Measurements from ENCODE around the gene CDCA7L. TPM values are rescaled to one million over a fixed set of nuclear protein-coding genes. Genes with fewer than 3 reads are reported as not detected.

The CDCA7L gene
- total RNA-seq, 4 donors from 2014 or later = 12.6 to 61.7 (median 18.5) TPM

DNA sequence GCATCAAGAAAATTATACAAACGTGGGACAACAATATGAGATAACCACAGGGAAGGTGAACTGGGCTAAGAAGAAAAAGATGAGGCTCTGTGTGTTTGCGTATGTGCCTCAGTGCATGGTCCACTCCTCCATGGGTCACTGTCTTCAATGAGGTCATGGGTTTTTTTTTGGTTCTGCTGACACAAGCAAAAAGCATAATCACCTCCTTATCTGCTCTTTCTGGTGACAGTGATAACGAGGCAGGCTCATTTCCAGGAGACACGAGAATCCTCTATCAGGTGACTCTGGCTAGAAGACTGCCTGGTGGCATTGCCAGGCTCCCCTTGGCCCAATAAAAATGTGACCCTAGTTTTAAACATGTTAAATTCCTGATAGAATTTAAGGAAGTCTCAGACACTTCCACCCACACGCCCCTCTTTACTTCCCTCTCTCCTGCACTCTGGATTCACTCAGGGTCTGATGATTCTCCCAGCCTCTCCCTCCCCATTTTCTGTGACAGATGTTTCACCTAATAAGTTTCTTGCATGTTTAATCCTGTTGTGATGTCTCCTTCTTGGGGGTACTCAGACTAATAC, 35.3 kb upstream of the CDCA7L start:
- intact Hi-C loops (cut with DNase I; ENCODE audit: low total_unique reads) = no loop called here

DNA sequence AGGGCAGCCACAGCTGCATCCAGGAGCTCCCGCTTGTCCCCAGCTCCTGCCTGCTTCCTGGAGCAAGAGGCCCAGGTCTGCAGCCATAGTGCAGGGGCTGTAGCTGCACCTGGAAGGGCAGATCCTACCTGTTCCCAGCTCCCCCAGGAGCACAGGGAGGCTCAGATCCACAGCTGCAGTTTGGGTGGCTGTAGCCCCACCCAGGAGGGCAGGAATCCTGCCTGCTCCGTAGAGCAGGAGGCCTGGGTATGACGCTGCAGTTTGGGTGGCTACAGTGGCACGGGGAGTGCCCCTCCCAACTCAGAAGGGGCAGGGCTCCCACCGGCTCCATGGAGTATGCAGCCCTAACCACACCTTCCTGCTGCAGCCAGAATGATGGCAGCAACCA, 26.7 kb upstream of the CDCA7L start:
- no peak overlapping the region for H3K27ac ChIP-seq
- intact Hi-C loops (cut with DNase I; ENCODE audit: low total_unique reads) = no loop called here
- no peak overlapping the region for H3K4me3 ChIP-seq
- H3K36me3 ChIP-seq = no peaks in the 10 kb centered on the region
- no peaks in the 10 kb centered on the region for H3K4me1 ChIP-seq
- H3K27me3 ChIP-seq = no peaks in the 10 kb centered on the region
- DNase-seq = no peak
- TF ChIP-seq, protein P1, sequence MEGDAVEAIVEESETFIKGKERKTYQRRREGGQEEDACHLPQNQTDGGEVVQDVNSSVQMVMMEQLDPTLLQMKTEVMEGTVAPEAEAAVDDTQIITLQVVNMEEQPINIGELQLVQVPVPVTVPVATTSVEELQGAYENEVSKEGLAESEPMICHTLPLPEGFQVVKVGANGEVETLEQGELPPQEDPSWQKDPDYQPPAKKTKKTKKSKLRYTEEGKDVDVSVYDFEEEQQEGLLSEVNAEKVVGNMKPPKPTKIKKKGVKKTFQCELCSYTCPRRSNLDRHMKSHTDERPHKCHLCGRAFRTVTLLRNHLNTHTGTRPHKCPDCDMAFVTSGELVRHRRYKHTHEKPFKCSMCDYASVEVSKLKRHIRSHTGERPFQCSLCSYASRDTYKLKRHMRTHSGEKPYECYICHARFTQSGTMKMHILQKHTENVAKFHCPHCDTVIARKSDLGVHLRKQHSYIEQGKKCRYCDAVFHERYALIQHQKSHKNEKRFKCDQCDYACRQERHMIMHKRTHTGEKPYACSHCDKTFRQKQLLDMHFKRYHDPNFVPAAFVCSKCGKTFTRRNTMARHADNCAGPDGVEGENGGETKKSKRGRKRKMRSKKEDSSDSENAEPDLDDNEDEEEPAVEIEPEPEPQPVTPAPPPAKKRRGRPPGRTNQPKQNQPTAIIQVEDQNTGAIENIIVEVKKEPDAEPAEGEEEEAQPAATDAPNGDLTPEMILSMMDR (IDR thresholded peaks at IDR 0.05) = no peak
- TF ChIP-seq POLR2A (IDR thresholded peaks at IDR 0.05) = no peak
- no peaks in the 10 kb centered on the region for H3K9me3 ChIP-seq

More for the DNA sequence above, 35.3 kb upstream of the CDCA7L start:
- Histone ChIP-seq H3K4me1 (no peaks in the 10 kb centered on the region), H3K4me3 (no peak overlapping the region), H3K36me3 (no peaks in the 10 kb centered on the region), H3K27ac (no peak overlapping the region), H3K9me3 (no peaks in the 10 kb centered on the region), H3K27me3 (no peaks in the 10 kb centered on the region)
- TF ChIP-seq POLR2A (IDR thresholded peaks at IDR 0.05) = no peak
- TF ChIP-seq, protein P1 (IDR thresholded peaks at IDR 0.05) = no peak
- DNase-seq = no peak

DNA sequence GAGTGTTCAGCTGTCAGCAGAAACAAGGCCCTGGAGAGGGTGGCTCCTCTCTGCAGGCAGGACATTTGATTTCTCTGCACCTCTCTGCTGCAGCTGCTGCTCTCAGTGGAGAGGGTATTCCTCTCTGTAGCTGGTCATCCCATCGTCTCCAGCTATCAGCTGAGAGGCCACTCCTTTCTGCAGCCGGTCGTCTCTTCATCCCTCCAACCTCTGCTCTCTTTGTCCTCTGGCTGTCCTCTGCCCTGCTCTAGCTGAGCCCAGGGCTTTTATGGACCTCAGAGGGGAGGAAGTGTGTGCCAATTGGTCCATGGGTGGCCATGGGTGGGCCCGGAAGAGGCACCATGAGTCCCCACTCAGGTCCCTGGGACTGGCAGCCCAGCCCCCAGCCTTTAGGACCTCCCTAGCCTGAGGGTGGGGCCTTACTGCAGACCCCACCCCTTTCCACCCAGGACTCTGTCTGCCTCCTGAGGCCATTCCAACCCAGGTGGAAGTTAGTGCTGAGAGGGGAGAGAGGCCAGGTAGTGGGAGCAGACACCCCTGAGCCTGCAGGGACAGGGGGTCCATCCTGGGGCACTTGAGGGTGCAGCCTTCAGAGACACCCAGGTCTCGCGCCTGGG, 26.2 kb upstream of the CDCA7L start:
- TF ChIP-seq, protein P1 (IDR thresholded peaks at IDR 0.05) = no peak
- TF ChIP-seq POLR2A (IDR thresholded peaks at IDR 0.05) = no peak
- Histone ChIP-seq H3K4me3 (no peak overlapping the region), H3K36me3 (no peaks in the 10 kb centered on the region), H3K27ac (no peak overlapping the region), H3K27me3 (no peaks in the 10 kb centered on the region), H3K4me1 (no peaks in the 10 kb centered on the region), H3K9me3 (no peaks in the 10 kb centered on the region)
- DNase-seq = no peak
- intact Hi-C loops (cut with DNase I; ENCODE audit: low total_unique reads) = no loop called here

DNA sequence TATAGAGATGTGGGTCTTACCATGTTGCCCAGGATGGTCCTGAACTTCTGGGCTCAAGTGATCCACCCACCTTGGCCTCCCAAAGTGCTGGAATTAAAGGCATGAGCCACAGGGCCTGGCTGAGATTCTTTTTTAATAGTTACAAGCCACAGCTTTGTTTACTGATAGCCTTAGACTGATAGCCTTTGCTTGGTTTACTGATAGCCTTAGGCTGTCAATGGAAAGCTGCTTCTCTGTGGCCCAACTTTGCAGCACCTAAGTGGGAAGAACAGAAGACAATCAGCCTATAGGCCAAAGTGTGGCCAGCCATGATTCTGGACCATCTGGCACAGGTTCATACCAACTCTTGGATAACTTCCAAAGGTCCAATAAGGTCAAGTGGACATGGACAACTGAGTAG, 24.1 kb upstream of the CDCA7L start:
- H3K36me3 ChIP-seq = no peaks in the 10 kb centered on the region
- H3K4me3 ChIP-seq = no peak overlapping the region
- H3K4me1 ChIP-seq = no peaks in the 10 kb centered on the region
- no peak for TF ChIP-seq POLR2A (IDR thresholded peaks at IDR 0.05)
- TF ChIP-seq, protein P1 (IDR thresholded peaks at IDR 0.05) = no peak
- DNase-seq = no peak
- H3K9me3 ChIP-seq = no peaks in the 10 kb centered on the region
- H3K27ac ChIP-seq = no peak overlapping the region
- intact Hi-C loops (cut with DNase I; ENCODE audit: low total_unique reads) = no loop called here
- H3K27me3 ChIP-seq = no peaks in the 10 kb centered on the region

DNA sequence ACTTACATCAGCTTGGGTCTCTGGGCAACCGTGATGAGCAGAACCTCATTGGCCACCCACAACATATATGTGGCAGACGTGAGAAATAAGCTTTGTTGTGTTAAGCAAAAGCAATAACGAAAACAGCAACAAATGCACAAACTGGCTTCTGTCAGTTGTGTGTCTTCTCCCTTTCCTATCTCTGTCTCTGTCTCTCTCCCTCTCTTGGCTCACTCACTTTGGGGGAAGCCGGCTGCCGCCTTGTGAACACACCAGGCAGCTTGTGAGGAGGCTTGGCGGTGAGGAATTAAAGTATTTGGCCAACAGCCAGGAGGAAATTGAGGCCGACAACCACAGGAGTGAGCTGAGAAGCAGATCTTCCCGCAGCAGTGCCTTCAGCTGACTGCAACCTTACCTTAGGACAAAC, 21.9 kb upstream of the CDCA7L start:
- intact Hi-C loops (cut with DNase I; ENCODE audit: low total_unique reads) = no loop called here

More for the DNA sequence above, 21.9 kb upstream of the CDCA7L start:
- Histone ChIP-seq H3K4me3 (no peak overlapping the region), H3K9me3 (no peaks in the 10 kb centered on the region), H3K27me3 (no peaks in the 10 kb centered on the region), H3K4me1 (no peaks in the 10 kb centered on the region), H3K36me3 (no peaks in the 10 kb centered on the region), H3K27ac (no peak overlapping the region)
- no peak for DNase-seq
- TF ChIP-seq POLR2A (IDR thresholded peaks at IDR 0.05) = no peak
- TF ChIP-seq, protein P1 (IDR thresholded peaks at IDR 0.05) = no peak
